Measurements from ENCODE around the gene PCNT. TPM values are rescaled to one million over a fixed set of nuclear protein-coding genes. Genes with fewer than 3 reads are reported as not detected.

Gene PCNT
- polyA plus RNA-seq, 1 donor: 43.5 TPM

GRCh38 chr21:46478910-46479309 lies 155.0 kb downstream of the PCNT start:
- DNase-seq: no peak

- no peak for DNase-seq
Observed at GRCh38 chr21:46480466-46480865, 156.5 kb downstream of the PCNT start.

GRCh38 chr21:46482225-46482845 lies 158.4 kb downstream of the PCNT start:
- no peak for DNase-seq

- no peak for DNase-seq
Observed at GRCh38 chr21:46482846-46483231, 158.9 kb downstream of the PCNT start.

- DNase-seq: no peak
Observed at GRCh38 chr21:46483300-46484295, 159.6 kb downstream of the PCNT start.

GRCh38 chr21:46486481-46487126 lies 162.6 kb downstream of the PCNT start:
- no peak for DNase-seq

GRCh38 chr21:46489162-46489663 lies 165.3 kb downstream of the PCNT start:
- no peak for DNase-seq

GRCh38 chr21:46489800-46490199 lies 165.8 kb downstream of the PCNT start:
- no peak for DNase-seq

GRCh38 chr21:46491553-46491952 lies 167.6 kb downstream of the PCNT start:
- no peak for DNase-seq

- no peak for DNase-seq
Observed at GRCh38 chr21:46492851-46493250, 168.9 kb downstream of the PCNT start.

- DNase-seq: no peak
Observed at GRCh38 chr21:46493828-46494227, 169.9 kb downstream of the PCNT start.

Other genes with a start within 250 kb of the PCNT start
- 161 TPM for gene COL6A2, start 226.0 kb upstream of the PCNT start, polyA plus RNA-seq (ENCODE audit: insufficient read length)
- gene FTCD, start 168.6 kb upstream of the PCNT start, polyA plus RNA-seq (ENCODE audit: insufficient read length): 34.1 TPM
- gene SPATC1L, start 139.7 kb upstream of the PCNT start, polyA plus RNA-seq (ENCODE audit: insufficient read length): 9.0 TPM
- 38.8 TPM for gene LSS, start 95.4 kb upstream of the PCNT start, polyA plus RNA-seq (ENCODE audit: insufficient read length)
- 103 TPM for gene MCM3AP, start 38.5 kb upstream of the PCNT start, polyA plus RNA-seq (ENCODE audit: insufficient read length)
- 24.8 TPM for gene YBEY, start 37.8 kb upstream of the PCNT start, polyA plus RNA-seq (ENCODE audit: insufficient read length)
- gene C21orf58, start 286 bp upstream of the PCNT start, polyA plus RNA-seq (ENCODE audit: insufficient read length): 22.3 TPM
- 52.4 TPM for gene DIP2A, start 134.7 kb downstream of the PCNT start, polyA plus RNA-seq (ENCODE audit: insufficient read length)

All from left kidney (tissue), 2 donors.